Brain microvascular endothelial cell (primary cell): ENCODE results near the gene FYN.

Experiments used
- DNase-seq: peaks from one replicate; pipeline ENCODE4 v3.0.0-alpha.2; 2020
- H3K27ac ChIP-seq: fragments of 250-450 bp; sonication (Bioruptor Pico); 2 replicates; pipeline ENCODE4 v1.5.1; 2020; ENCODE audit warnings: mild to moderate bottlenecking, moderate library complexity
- H3K27me3 ChIP-seq: fragments of 250-450 bp; sonication (Bioruptor Pico); replicated peaks from 2 replicates; pipeline ENCODE4 v1.5.1; 2020; ENCODE audit warnings: mild to moderate bottlenecking
- H3K36me3 ChIP-seq: fragments of 250-450 bp; sonication (Bioruptor Pico); replicated peaks from 2 replicates; pipeline ENCODE4 v1.5.1; 2020; ENCODE audit warnings: mild to moderate bottlenecking
- H3K4me3 ChIP-seq: 2 replicates; pipeline ENCODE4 v1.5.1; 2011; ENCODE audit warnings: low read depth, mild to moderate bottlenecking, control low read depth, low read length, moderate library complexity
- in situ Hi-C: cut with HindIII; loops from 2 replicates; pipeline ENCODE4 v1.10.0; 2017; ENCODE audit warnings: low sequenced_read_pairs, low pct_ligation_motif_present
- TF ChIP-seq, protein P1 (sequence below): IDR thresholded peaks from 2 replicates; pipeline ENCODE4 v1.5.1; 2011; ENCODE audit warnings: low read depth, mild to moderate bottlenecking, moderate library complexity, low read length, control low read depth, inconsistent platforms; ENCODE audit errors: missing control alignments

The FYN gene

DNA sequence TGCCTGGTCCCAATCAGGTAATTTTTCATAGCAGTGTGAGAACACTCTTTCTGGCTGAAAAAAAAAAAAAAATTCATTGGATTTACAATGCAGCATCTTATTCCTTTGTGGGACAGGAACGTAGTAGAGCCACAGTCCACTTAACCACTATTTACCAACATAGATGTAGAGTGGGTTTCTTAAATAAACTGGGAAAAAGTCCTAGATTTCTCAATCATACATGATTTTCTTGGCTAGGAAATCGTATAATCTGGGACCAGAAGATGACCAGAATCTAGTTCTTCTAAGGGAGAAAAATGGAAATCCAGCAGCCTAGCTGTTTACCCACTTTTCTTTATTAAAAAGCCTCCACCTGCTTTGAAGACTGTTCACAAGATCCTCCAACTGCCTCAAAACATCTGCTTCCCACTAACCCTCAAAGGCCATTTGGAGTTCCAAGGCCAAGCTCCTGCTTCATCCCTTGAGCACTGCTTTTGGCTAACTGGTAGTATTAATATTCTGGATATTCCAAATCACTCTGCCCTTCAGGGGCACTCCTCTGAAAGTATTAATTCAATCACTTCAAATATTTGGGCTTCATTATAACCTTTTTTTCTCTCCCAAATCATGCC, 70.4 kb downstream of the FYN start:
- no peak for DNase-seq
- Histone ChIP-seq H3K27ac (no peak overlapping the region), H3K36me3 (no peaks in the 10 kb centered on the region), H3K4me3 (no peak overlapping the region), H3K27me3 (no peaks in the 10 kb centered on the region)
- TF ChIP-seq, protein P1, sequence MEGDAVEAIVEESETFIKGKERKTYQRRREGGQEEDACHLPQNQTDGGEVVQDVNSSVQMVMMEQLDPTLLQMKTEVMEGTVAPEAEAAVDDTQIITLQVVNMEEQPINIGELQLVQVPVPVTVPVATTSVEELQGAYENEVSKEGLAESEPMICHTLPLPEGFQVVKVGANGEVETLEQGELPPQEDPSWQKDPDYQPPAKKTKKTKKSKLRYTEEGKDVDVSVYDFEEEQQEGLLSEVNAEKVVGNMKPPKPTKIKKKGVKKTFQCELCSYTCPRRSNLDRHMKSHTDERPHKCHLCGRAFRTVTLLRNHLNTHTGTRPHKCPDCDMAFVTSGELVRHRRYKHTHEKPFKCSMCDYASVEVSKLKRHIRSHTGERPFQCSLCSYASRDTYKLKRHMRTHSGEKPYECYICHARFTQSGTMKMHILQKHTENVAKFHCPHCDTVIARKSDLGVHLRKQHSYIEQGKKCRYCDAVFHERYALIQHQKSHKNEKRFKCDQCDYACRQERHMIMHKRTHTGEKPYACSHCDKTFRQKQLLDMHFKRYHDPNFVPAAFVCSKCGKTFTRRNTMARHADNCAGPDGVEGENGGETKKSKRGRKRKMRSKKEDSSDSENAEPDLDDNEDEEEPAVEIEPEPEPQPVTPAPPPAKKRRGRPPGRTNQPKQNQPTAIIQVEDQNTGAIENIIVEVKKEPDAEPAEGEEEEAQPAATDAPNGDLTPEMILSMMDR, result no peak
- in situ Hi-C loops, result no loop called here

DNA sequence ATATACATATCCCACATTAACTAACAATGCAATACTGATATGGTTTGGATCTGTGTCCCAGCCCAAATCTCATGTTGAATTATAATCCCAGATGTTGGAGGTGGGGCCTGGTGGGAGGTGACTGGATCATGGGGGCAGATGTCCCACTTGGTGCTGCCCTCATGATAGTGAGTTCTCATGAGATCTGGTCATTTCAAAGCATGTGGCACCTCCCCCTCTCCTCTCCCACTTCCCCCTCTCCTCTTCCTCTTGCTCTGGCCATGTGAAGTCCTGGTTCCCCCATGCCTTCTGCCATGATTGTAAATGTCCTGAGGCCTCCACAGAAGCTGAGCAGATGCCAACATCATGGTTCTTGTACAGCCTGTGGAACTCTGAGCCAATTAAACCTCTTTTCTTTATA, 71.2 kb downstream of the FYN start:
- no peak for DNase-seq
- no peaks in the 10 kb centered on the region for H3K27me3 ChIP-seq
- in situ Hi-C loops, result no loop called here
- H3K4me3 ChIP-seq, result no peak overlapping the region
- H3K36me3 ChIP-seq, result no peaks in the 10 kb centered on the region
- TF ChIP-seq, protein P1, result no peak
- no peak overlapping the region for H3K27ac ChIP-seq

DNA sequence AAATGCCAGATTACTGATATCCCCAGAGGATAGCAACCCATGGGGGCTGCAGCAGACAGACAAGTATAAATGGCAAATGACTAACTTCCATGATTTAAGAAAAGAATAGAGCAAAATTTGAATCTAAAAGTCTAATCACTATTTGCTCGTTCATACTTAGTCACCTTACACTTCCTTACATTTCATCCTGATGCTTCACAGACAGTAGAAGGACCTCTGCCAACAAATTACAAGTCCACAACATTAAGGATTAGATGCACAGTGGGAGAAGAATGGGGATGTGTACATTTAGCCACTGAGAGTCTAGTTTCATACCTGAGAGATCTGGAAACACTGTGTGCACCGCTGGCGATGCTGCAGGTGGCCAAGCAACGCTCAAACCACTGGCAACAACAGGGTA, 72.4 kb downstream of the FYN start:
- H3K27me3 ChIP-seq, result no peaks in the 10 kb centered on the region
- TF ChIP-seq, protein P1, result no peak
- in situ Hi-C loops, result no loop called here
- H3K36me3 ChIP-seq, result no peaks in the 10 kb centered on the region
- H3K27ac ChIP-seq, result no peak overlapping the region
- no peak overlapping the region for H3K4me3 ChIP-seq
- no peak for DNase-seq

DNA sequence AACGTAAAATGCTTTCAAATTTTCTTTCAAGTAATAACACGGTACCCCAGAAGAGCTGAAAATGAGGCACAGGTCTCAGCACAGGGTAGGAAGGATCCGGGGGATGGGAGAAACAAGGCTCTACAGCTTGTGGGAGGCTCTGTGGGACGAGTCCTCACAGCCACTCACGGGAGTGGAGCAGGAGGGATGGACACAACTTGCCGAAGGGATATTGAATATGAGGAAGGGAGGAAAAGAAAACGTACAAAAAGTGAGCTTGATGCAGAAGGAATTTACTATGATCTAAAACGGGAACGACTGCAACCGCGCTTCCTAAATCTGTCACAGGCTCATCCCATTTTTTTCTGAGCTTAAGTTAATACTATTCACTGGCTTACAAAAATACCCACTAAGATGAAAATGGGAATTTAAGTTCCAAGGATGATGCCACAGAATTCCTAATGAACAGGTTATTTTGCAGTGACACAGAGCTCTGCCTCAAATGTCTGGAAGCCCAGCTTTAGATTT, 72.9 kb downstream of the FYN start:
- no peak overlapping the region for H3K27ac ChIP-seq
- no peaks in the 10 kb centered on the region for H3K36me3 ChIP-seq
- TF ChIP-seq, protein P1, result no peak
- H3K4me3 ChIP-seq, result no peak overlapping the region
- H3K27me3 ChIP-seq, result no peaks in the 10 kb centered on the region
- DNase-seq, result no peak
- in situ Hi-C loops, result no loop called here

DNA sequence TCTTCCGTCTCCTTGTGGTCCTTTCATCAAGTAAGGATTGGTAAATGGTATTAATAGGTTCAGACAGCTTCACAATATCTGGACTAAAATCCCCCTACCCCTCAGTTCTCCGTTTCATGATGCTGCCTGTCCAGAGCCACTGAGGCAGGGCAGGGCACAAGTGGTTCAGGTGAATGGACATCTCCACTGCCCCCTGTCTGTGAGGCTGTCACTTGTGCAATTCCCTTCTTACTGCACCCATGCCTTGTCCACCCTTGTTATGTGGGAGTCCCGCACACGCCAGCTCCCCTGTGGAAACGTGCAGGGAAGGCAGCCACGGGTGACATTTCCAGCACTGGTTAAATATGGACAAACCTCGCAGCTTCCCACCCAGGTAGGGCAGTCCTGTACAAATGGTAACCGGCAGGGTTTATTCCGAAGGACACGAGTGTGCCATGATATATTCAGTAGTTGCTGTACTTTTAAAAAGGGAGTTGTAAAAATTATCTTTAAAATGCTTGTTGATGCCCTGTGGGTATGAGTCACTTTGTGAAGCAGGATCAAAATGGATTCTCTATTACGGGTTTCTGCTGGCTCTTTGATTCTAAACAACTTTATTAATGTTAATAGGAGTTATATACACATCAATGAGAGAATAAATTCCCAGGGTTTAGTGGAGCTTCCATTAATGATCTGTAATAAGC, 73.5 kb downstream of the FYN start:
- DNase-seq, result no peak
- Histone ChIP-seq H3K27ac (no peak overlapping the region), H3K4me3 (no peak overlapping the region), H3K27me3 (no peaks in the 10 kb centered on the region), H3K36me3 (no peaks in the 10 kb centered on the region)
- TF ChIP-seq, protein P1, result peak; percentile 46
- in situ Hi-C loops, result no loop called here
